ENCODE results near the gene ZNF705A.

- no peak for TF ChIP-seq SIN3A (IDR thresholded peaks at IDR 0.05; ENCODE audit: borderline replicate concordance, insufficient read depth, low read length)
- no peak for TF ChIP-seq REST (IDR thresholded peaks at IDR 0.05; ENCODE audit: insufficient read depth in 1 of 2, low read depth in 2 of 2, low read length in 2 of 2)
- TF ChIP-seq POLR2AphosphoS5 (IDR thresholded peaks at IDR 0.05; ENCODE audit: low read depth, low read length): no peak
These were observed 10.4 kb upstream of the ZNF705A start for GRCh38 chr12:8146442-8146771.

Measured in PFSK-1 (cell line).